ENCODE measurements around the gene SOAT1. TPM values are rescaled to one million over a fixed set of nuclear protein-coding genes. Genes with fewer than 3 reads are reported as not detected.

Gene SOAT1
- polyA plus RNA-seq, 1 of the 3 experiments (the other 2 are of a cell fraction) = 8.1 TPM

DNA sequence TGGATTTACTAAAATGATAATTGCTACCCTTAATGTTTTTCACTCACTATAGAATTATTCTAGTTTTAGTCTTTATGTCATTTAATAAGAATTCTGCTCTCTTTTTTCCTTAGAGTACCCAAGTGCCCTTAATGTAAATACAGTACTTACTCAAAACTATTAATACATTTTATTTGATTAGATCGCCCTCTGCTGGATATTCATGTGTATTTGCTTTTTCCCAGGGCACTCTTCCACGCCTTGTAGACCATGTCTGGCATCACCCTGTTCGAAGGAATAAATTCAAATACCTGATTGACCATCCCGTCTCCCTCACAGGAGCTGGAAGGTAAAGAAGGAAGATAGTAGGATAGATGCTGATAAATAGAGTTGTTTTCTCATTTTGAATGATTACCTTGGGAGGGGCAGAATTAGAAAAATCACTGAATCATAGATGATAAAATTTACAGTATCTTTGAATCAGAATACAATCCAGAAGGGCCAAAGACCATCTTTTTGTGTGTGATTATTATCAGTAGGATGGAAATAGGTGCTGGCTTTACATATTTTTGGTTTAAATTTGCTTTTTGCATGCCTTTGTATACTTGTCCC is 76.2 kb downstream of the SOAT1 start (continued):
- TF ChIP-seq, protein P1, sequence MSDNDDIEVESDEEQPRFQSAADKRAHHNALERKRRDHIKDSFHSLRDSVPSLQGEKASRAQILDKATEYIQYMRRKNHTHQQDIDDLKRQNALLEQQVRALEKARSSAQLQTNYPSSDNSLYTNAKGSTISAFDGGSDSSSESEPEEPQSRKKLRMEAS (IDR thresholded peaks at IDR 0.05; ENCODE audit: low read depth) = 0 out of 2 replicates have a peak, but pooled peaks have one; percentile 32
- TF ChIP-seq, protein P2, sequence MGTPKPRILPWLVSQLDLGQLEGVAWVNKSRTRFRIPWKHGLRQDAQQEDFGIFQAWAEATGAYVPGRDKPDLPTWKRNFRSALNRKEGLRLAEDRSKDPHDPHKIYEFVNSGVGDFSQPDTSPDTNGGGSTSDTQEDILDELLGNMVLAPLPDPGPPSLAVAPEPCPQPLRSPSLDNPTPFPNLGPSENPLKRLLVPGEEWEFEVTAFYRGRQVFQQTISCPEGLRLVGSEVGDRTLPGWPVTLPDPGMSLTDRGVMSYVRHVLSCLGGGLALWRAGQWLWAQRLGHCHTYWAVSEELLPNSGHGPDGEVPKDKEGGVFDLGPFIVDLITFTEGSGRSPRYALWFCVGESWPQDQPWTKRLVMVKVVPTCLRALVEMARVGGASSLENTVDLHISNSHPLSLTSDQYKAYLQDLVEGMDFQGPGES (IDR thresholded peaks at IDR 0.05; ENCODE audit: low read depth, low read length) = no peak
- no peak for TF ChIP-seq FOXM1 (IDR thresholded peaks at IDR 0.05; ENCODE audit: low read depth)
- no peak for TF ChIP-seq NFIC (IDR thresholded peaks at IDR 0.05; ENCODE audit: borderline replicate concordance)
- TF ChIP-seq RXRA (IDR thresholded peaks at IDR 0.05; ENCODE audit: borderline replicate concordance, low read depth) = no peak
- TF ChIP-seq RCOR1 (IDR thresholded peaks at IDR 0.05; ENCODE audit: low read length) = no peak
- TF ChIP-seq PBX3 (IDR thresholded peaks at IDR 0.05) = no peak

DNA sequence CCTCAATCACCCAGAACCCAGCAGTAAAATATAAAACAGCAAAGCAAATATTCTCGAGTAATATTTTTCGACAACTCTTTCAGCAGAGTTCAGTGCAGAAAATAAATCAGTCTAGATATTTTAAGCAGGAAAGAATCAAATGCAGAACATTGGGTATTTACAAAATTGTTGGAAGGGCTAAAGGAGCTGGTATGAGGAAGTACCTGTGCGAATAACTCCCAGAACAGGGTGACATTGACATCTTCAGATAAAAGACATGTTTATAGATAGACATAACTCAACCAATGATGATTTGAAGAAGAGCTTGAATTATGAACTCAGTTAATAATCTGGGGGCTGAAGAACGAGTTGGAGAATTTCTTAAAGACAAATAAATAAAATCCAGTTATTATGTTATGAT is 78.6 kb downstream of the SOAT1 start:
- Histone ChIP-seq H3K4me1 (ENCODE audit: control insufficient read depth in 1 of 2, insufficient read depth in 2 of 2, low read depth in 1 of 2, low read length in 1 of 2) (no peaks in the 10 kb centered on the region), H3K27ac (ENCODE audit: low read depth in 2 of 2, low read length in 1 of 2) (no peak overlapping the region), H3K9me3 (no peaks in the 10 kb centered on the region), H3K4me3 (ENCODE audit: low read depth in 2 of 2, low read length in 1 of 2) (no peak overlapping the region), H3K27me3 (ENCODE audit: insufficient read depth) (no peaks in the 10 kb centered on the region), H3K9me2 (no peaks in the 10 kb centered on the region), H3K79me2 (ENCODE audit: insufficient read depth) (no peaks in the 10 kb centered on the region), H3K36me3 (replicated peaks in 1 of 2; ENCODE audit: control insufficient read depth in 1 of 2, insufficient read depth in 2 of 2, low read length in 1 of 2) (no peaks in the 10 kb centered on the region), H4K20me1 (ENCODE audit: insufficient read depth) (no peaks in the 10 kb centered on the region), H3K4me2 (no peak overlapping the region), H2AFZ (ENCODE audit: low read depth) (no peak overlapping the region), H3F3A (replicated peaks; ENCODE audit: insufficient read depth) (no peaks in the 10 kb centered on the region), H3K9ac (no peak overlapping the region)
- ChIA-PET POLR2A (no interaction called here), CTCF (interaction anchor here (5.6 to 5.8 kb wide), 2 partner anchors 121 to 292 kb away, joined by 34 to 63 read pairs; partner anchors contain the start of gene TOR3A)
- TF ChIP-seq SMC3 (IDR thresholded peaks at IDR 0.05; ENCODE audit: low read depth, low read length) = no peak
- TF ChIP-seq, protein P3, sequence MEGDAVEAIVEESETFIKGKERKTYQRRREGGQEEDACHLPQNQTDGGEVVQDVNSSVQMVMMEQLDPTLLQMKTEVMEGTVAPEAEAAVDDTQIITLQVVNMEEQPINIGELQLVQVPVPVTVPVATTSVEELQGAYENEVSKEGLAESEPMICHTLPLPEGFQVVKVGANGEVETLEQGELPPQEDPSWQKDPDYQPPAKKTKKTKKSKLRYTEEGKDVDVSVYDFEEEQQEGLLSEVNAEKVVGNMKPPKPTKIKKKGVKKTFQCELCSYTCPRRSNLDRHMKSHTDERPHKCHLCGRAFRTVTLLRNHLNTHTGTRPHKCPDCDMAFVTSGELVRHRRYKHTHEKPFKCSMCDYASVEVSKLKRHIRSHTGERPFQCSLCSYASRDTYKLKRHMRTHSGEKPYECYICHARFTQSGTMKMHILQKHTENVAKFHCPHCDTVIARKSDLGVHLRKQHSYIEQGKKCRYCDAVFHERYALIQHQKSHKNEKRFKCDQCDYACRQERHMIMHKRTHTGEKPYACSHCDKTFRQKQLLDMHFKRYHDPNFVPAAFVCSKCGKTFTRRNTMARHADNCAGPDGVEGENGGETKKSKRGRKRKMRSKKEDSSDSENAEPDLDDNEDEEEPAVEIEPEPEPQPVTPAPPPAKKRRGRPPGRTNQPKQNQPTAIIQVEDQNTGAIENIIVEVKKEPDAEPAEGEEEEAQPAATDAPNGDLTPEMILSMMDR (IDR thresholded peaks at IDR 0.05) = no peak
- no peak for TF ChIP-seq ELF1 (IDR thresholded peaks at IDR 0.05)
- TF ChIP-seq SIN3A (IDR thresholded peaks at IDR 0.05; ENCODE audit: borderline replicate concordance, low read depth, low read length) = no peak
- TF ChIP-seq RAD21 (IDR thresholded peaks at IDR 0.05; ENCODE audit: low read length) = no peak
- TF ChIP-seq REST (IDR thresholded peaks at IDR 0.05; ENCODE audit: low read depth, low read length) = no peak
- TF ChIP-seq EZH2phosphoT487 (IDR thresholded peaks at IDR 0.05; ENCODE audit: borderline replicate concordance, low read depth) = no peak
- TF ChIP-seq CHD2 (IDR thresholded peaks at IDR 0.05; ENCODE audit: low read length, partially characterized antibody) = no peak
- no peak for TF ChIP-seq PBX3 (IDR thresholded peaks at IDR 0.05)
- no peak for TF ChIP-seq FOXM1 (IDR thresholded peaks at IDR 0.05; ENCODE audit: low read depth)
- TF ChIP-seq FOSL2 (IDR thresholded peaks at IDR 0.05; ENCODE audit: borderline replicate concordance, low read depth) = no peak
- TF ChIP-seq GATA2 (CRISPR knock-in tag; IDR thresholded peaks at IDR 0.05) = no peak
- TF ChIP-seq, protein P4, sequence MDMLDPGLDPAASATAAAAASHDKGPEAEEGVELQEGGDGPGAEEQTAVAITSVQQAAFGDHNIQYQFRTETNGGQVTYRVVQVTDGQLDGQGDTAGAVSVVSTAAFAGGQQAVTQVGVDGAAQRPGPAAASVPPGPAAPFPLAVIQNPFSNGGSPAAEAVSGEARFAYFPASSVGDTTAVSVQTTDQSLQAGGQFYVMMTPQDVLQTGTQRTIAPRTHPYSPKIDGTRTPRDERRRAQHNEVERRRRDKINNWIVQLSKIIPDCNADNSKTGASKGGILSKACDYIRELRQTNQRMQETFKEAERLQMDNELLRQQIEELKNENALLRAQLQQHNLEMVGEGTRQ (IDR thresholded peaks at IDR 0.05; ENCODE audit: borderline replicate concordance, low read depth, low read length) = no peak
- 59% methylated on average over 4 of the region's 4 CpGs for WGBS (ENCODE audit: low lambda C conversion rate)
- DNase-seq = no peak

All from SK-N-SH (cell line).